Fibroblast of mammary gland (primary cell): ENCODE measurements around the gene TPGS2.

ENCODE experiments used
- DNase-seq: peaks from one replicate; pipeline ENCODE4 v3.0.0-alpha.2; 2010; ENCODE audit warnings: low read depth
- H3K4me3 ChIP-seq: 2 replicates; pipeline ENCODE4 v1.5.1; 2011; ENCODE audit warnings: low read depth, mild to moderate bottlenecking, low read length, moderate library complexity; ENCODE audit not compliant: control insufficient read depth
- CTCF ChIP-seq: conservative IDR thresholded peaks from 2 replicates; pipeline ENCODE4 v1.5.1; 2011; ENCODE audit warnings: low read depth, low read length, inconsistent platforms; ENCODE audit not compliant: control insufficient read depth, insufficient read depth

The TPGS2 gene

GRCh38 chr18:36851202-36851590 lies 22.4 kb upstream of the TPGS2 start:
- TF ChIP-seq CTCF = no peak
- H3K4me3 ChIP-seq = no peak overlapping the region
- no peak for DNase-seq

- no peak overlapping the region for H3K4me3 ChIP-seq
- DNase-seq = peak; percentile 95
- no peak for TF ChIP-seq CTCF
Observed at GRCh38 chr18:36850527-36851201, 21.9 kb upstream of the TPGS2 start.

- peak; percentile 39 for DNase-seq
- no peak overlapping the region for H3K4me3 ChIP-seq
- TF ChIP-seq CTCF = no peak
Observed at GRCh38 chr18:36849288-36850006, 20.6 kb upstream of the TPGS2 start.

- no peak for DNase-seq
- no peak for TF ChIP-seq CTCF
- no peak overlapping the region for H3K4me3 ChIP-seq
Observed at GRCh38 chr18:36848609-36849008, 19.8 kb upstream of the TPGS2 start.

- DNase-seq = no peak
- no peak overlapping the region for H3K4me3 ChIP-seq
- TF ChIP-seq CTCF = no peak
Observed at GRCh38 chr18:36843784-36844183, 15.0 kb upstream of the TPGS2 start.

GRCh38 chr18:36843199-36843598 lies 14.4 kb upstream of the TPGS2 start:
- TF ChIP-seq CTCF = no peak
- no peak for DNase-seq
- H3K4me3 ChIP-seq = no peak overlapping the region

- TF ChIP-seq CTCF = no peak
- DNase-seq = no peak
- no peak overlapping the region for H3K4me3 ChIP-seq
Observed at GRCh38 chr18:36839835-36840234, 11.0 kb upstream of the TPGS2 start.
